Renal pelvis (tissue), 4 donors: ENCODE data around the gene TMEM63A. TPM values are rescaled to one million over a fixed set of nuclear protein-coding genes. Genes with fewer than 3 reads are reported as not detected.

Experiments
- DNase-seq: peaks from one replicate; pipeline ENCODE4 v3.0.0-alpha.2; 2013
- polyA plus RNA-seq, 3 donors: library from polyadenylated mRNA; unstranded; fragments of 120-200 nt; gene quantifications; one replicate each; pipeline ENCODE4 v1.2.1, GENCODE V29; 2013; ENCODE audit not compliant: insufficient read length in 3 of 3

TMEM63A gene
- polyA plus RNA-seq, 3 donors, result 45.3 to 96.1 (median 89.7) TPM

DNA sequence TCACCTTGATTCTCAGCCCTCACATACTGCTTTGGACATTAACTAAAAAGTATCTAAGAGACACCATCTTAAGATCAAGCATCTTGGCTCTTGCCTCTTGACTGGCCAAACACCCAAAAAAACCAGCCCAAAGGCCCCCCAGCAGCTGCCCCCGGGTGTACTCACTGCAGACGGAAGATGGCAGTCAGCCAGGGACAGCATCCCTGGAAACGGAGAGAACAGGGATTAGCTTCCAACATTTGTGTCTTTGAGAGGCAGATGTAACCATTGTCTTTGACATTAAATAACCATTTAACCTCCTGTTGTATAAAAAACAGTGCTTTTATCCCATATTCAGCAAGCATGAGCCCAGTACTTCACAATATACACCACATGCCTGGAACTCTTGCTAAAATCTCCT, 11.3 kb downstream of the TMEM63A start:
- DNase-seq, result no peak

DNA sequence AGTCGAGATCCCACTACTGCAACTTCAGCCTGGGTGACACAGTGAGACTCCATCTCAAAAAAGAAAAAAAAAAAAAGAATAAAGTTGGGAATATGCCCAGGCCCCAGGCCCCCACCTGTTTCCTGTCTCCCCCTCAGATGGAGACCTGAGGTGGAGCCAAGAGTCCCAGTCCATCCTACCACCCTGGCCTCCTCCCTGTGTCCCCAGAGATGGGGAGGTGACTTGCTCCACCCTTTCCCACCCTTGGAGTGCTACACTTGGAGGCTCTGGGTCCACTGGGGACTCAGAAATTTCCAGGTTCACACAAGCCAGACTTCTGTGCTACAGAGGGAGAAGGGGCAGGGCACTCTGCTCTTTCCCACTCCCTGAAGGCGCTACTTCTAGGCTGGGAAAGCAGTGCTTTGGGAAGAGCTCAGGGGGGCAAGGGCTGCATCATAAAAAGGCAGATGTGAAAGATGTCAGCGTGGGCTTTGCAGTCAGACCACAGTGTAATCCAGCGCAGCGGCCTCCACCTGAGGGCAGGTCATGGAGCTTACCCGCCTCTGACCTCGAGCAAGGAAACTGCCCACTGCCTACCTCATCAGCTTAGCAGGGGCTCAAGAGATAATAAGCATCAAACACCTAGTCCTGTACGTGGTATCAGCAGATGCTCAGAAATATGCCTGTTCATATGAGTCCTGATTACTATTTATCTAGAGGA, 13.4 kb downstream of the TMEM63A start:
- no peak for DNase-seq

DNA sequence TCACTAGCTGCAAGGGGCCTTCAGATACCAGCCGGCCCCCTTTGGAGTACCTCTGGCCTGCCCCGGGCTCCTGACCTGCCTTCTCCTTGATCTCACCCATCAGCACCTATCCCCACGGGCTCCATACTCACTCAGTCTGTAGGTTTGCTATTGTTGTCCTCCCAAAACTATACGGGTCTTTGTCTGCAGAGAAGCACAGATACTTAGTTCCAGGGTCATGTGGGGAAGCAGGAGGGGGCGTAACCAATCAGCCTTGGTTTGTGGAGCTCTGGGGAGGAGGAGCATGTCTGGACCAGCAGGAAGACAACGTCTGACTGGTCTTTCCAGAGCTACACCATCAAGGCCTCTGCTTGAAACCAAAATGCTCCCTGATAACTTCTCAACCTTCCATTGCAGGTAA, 15.2 kb downstream of the TMEM63A start:
- no peak for DNase-seq

DNA sequence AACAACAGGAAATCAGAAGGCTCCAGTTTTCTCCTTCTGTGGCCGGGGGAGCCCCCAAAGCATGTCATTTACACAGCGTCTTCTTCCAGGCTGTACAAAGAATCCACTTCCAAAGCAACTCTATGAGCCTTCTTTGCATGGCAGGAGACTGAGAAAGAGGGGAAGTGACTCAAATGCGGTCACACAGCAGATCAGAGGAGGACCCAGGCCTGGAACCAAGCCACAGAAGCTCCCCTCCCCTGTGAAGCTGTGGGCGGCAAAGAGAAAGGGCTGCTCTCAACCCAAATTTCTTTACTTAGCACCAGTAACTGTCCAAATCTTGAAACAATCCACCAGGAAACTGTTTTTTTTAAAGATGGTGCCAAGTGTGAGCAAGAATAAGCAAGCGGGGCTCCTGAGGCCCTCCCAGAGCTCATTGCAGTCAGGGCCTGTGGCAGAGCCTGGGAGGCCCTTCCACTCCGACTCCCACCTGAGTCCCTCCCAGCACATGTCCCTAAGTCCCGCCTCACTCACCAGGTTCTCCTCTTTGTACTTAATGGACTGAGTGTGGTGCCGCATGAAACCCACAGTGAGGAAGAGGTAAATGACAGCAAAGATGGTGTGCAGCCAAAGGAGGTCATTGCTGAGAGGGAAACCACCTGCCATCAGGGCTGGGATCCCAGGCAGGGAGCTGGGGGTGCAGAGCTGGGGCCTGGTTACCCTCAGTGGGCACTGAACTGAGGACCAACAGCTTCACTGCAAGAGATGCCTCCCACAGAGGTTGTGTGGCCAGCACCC, 15.9 kb downstream of the TMEM63A start:
- DNase-seq, result no peak

DNA sequence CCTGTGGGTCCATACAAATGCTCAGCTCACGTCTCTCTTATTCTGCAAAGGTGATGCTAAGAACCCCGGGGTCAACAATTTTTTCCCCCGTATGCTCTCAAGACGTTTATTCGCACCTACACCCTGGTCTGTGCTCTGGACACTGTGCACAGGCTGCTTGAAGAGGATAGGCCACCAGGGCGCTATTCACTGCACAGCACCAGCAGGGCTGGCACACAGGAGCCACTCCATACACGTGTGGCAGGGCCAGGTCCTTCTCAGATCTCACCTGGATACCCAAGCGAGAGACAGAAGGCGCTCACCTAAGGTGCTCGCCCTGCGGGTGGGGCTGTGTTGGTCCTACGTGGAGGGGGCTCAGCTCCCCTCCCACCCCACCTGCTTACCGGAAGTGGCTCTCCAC, 16.7 kb downstream of the TMEM63A start:
- DNase-seq, result no peak

DNA sequence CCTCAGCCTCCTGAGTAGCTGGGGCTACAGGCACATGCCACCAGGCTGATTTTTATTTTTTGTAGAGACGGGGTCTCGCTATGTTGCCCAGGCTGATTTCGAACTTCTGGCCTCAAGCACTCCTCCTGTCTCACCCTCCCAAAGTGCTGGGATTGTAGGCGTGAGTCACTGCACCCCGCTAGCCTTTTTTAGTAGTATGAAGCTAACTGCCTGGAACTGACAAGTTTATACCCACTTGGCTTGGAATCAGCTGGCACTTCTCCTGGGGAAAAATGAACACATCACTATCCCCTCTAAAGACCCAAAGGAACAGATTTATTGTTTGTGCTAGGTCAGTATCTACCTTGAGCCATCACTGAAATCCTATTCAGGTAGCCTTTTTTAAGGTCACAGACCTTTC, 19.0 kb downstream of the TMEM63A start:
- no peak for DNase-seq

DNA sequence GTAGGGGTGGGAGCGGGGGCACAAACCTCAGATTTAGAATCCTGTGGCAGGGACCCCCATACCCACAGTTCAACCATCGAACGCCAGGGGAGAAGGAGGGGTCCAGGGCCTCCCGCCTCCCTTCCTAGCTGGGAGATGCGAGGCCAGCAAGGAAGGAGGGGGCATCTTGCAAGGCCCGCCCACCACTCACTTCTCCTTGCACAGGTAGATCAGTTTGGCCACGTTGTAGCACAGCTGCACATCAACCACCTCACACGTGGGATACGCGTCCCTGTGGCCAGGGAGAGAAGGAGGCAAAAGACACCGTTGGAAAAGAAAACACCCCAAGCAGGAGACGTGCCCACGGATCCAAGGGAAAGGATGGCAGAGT, 19.6 kb downstream of the TMEM63A start:
- no peak for DNase-seq

DNA sequence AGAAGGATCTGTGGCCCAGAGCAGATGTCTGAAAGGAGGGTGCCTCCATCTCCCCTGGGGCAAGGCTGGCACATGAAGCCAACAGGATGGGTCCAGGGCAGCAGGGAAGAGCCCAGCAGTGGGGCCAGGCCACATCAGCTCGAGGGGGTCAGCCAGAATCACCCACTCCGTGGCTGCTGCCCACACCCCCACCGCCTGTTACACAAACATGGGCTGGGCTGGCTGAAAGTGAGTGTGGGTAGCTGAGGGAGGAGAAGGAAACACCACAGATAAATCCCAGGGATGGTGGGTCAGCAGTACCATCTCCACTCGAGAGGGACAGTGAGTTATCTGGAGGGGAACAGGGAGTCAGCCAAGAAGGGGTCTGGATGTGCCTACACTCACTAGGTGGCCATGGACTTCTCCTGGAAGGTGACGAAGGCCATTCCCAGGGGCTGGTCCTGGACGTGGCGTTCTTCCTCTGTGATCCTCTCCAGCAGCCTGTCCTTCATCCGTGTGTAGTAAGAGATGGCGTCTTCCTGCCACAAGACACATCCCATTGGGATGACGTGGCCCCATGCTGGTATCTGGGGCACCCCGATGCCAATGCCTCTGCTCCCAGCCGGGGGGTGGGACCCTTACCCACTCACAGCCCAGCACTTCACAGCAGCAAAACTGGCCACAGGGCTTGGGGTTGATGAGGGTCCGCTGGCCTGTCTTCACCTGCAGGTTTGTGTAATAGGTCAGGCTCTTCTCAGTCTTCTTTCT, 20.2 kb downstream of the TMEM63A start:
- DNase-seq, result no peak

DNA sequence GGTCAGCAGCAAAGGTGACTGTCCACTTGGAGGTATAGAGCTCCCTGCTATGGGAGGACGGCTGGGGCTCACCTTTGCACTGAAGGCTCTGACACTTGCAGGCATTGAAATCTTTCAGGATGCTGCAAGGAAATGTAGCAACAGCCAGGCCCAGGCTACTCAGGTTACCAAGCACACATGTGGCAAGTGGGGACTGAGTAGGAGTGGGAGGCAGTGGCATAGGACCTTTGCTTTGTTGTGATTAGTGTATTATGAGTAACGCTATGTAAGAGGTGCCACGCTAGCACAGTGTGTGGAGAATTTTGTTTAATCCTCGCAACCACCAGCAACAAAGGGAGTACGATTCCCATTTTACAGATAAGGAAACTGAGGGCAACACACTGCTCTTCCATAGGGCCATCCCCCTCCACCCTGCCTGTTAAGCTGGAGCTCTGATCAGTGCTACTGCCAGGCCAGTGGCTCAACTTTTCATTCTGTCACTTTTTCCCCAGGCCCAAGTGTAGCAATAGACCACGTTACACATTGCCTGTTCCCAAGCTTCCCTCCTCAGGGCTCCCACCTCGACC, 21.2 kb downstream of the TMEM63A start:
- no peak for DNase-seq

DNA sequence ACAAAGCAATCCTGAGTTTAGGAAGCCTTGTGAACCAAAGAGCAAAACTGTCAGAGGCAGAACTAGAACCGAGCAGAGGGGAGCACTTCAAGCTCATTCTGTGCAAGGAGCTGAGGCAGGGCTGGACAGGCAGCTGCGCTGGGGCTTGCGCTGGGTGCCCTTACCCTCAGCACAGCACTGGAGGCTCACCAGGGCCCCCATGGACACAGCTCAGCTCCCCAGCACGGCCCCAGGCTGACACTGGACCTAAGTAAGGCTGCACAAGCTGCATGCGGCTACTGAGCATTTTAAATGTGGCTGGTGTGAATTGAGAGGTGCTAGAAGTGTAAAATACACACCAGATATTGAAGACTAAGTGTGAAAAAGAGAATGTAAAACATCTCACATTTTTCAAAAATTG, 22.1 kb downstream of the TMEM63A start:
- DNase-seq, result no peak

DNA sequence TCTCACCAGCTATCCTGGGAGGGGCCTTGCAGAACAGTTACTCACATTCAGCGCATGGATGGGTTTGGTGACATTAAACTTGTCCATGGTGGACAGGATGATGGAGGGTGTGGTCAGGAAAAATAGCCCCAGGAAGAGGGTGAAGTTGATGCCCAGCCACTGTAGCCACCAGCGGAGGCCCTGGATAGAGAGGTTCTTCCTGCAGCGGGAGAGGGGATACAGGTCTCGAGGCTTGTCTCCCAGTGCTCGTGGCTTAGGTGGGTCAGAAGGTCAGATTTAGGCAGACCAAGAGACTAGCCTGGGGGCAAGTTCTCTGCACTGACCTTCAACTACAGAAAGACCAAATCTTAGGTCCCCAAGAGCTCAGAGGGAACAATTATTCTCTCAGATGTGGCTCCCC, 23.0 kb downstream of the TMEM63A start:
- no peak for DNase-seq

DNA sequence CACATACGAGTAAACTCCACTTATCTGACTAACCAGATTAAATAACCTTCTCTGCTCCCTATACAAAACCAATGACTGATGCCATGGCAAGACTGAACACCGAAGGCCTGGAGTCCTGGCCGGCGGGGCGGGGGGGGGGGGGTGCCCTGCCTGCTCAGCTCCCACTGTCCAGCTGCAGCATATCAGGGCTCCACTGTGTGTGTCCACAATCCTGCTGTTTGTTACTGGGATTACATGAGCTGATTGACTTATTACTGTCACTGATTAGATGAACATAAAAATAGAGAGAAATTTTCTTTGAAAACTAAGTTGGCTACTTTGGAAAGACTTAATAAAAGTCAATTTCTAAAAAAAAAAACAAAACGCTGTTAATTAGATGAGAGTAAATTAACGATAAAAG, 24.9 kb downstream of the TMEM63A start:
- no peak for DNase-seq

DNA sequence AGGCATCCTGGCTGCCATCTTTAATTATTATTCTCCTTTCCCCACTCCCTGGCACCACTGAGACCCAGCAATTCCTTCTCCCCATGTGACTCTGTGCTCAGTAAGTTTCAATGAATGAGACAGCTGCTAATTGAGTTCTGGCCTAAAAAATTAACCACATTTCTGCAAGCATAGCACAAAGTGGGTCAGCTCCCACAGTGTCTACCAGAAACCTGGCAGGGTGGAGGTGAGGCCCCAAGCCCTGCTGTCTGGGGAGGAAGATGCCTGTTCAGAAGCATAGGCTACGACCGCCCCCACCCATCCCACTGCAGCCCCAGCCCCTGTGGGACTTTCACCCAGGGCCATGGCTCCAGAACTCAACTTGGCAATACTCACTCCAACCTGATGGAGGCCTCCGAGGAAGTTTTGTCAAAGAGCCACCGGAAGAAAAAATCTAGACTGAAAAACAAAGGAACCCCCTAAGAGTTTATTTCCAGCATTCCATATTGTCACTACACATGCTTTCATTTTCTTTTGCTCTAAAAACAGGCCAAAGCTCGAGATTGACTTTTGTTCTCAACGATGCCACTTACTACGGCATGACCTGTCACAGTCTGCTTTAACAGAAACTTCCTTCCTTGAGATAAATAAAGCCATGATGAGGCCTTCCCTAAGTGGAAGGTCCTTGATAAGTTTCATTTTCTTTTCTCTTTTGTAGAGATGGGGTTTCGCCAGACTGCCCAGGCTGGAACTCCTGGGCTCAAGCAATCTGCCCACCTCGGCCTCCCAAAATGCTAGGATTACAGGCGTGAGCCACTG, 26.5 kb downstream of the TMEM63A start:
- no peak for DNase-seq

DNA sequence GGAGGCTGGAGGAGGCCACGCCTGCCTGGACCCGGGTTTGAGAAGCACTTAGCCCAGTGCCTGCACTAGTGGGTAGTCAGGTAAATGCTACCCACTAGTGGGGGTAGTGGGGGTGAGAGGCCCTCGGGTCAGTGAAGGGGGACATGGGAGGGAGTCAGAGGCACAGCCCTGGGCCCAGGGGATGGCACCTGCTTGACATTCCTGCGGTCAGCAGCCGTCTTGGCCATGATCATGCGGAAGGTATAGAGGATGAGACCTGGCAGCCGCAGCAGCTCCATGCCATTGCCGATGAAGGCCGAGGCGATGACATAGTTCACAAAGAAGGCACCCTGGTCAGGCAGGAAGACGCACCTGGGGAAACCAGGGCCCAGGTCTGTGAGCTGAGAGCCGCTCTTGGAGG, 28.7 kb downstream of the TMEM63A start:
- no peak for DNase-seq

DNA sequence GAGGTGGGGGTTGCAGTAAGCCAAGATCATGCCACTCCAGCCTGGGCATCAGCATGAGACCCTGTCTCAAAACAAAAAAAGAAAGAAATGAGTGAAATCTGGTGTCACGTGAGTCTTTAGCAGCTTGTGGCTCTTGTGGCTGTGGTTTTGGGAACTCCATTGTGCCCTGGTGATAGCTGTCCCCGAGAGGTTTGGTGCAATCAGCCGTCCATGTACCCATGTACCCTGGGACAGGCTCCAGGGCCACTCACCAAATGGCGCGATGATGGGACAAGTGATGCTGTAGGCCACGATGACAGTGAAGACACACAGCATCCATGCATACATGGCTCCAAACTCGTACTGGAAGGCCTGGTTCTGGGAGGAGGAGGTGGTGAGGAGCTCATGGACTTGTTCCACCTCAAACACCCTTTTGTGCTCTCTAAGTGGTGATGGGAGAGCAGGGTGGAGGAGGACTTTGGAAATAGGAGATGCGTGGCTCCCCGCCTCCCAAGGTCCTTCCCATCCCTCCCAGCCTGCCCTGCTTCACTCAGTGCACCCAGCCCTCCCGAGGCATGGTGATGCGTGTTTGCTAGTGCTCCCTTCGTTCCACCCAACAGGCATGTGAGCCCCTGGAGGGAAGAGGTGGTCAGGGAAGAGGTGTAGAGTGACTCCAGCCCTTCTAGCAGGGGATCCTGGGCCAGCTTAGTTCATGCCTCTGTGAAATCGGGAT, 29.6 kb downstream of the TMEM63A start:
- no peak for DNase-seq

DNA sequence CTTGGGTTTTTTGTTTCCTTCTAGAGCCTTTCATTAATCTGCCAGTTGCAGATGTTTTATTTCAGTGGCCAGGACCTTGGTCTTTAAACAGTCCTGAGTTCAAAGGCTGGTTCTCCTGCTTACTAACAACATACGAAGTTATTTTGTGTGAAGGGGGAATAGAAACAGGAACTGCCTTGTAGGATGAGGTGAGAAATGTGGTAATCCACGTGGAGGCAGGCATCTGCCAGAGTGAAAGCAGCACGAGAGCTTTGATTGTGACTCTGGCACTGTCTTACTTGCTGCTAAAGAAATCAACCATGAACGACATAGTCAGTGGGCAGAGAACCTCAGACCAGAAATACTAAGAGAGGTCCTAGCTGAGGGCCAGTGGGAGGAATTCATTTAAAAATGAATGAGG, 30.4 kb downstream of the TMEM63A start:
- peak; percentile 60 for DNase-seq

DNA sequence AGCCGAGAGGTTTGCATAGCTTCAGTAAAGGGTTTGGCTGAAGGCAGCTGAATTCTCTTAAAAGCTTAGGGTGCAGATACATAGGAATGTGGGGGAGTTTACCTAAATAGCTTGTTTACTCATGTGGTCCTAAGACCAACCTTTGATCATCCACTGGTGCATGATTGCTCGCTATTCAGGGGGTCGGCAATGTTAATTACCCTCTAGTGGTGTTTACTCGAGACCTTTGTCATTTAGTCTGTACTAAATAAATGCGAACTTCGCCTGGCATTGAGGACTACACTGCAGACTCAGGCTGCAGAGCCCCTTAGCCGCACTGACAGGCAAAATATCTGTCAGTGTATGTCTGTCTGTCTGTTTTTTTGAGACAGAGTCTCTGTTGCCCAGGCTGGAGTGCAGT, 31.8 kb downstream of the TMEM63A start:
- DNase-seq, result no peak

DNA sequence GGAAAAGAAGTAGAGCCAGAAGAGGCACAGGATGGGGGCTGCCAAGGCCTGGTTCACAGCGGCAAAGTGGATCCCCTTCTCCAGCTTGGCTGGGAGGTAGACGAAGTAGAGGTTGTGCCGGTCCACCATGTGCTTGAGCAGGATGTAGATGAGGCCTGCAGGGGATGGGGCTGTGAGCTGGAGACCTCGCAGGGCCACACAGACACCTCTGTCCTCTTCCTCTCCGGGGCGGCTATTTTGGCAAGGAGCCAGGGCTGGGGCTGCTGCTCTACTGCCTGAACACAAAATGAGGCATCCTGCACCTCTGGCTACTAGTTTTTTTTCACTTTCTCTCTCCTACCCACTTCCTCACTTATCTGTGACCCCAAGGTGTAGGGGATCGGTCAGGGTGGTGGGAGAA, 32.3 kb downstream of the TMEM63A start:
- no peak for DNase-seq

DNA sequence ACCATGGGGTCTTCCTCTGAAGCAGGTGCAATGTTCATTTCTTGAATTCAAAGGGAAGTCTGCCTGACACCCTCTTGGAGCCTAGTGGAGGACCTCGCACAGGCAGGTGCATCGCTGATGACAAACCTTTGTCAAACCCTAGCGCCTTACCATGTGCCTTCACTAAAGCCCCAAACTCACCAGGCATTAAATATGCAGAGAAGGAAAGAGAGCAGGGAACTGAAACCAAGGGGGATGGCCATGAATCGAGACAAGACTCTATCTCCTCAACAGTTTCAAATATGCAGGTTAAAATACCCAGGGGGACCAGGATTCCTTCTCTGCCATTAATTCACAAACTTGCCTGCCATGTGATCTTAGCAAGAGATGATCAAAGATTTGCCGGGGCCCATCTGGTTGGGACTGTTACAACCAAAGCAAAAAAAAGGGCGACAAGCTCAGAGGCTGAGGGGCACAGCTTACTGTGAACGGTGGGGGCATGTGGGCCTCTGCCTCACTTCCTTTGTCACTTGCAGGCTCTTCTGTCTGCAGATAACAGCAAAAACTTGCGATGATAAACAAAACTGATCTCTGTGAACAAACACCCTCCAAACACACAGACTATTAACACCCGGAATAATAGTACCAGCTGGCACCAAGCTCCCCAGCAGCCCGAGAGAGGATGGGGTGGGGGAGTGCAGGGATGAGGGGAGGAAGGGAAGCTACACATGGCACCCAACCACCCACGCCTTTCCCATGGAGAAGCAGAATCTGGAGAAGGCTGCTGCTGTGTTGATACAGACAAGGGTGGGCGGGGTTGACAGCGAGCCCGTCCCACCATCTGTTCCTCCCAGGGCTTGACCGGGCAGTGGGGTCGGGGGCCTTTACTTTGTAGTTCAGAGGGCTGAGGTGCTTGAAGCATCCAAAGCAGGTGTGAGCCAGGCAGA, 33.9 kb downstream of the TMEM63A start:
- DNase-seq, result peak; percentile 30

DNA sequence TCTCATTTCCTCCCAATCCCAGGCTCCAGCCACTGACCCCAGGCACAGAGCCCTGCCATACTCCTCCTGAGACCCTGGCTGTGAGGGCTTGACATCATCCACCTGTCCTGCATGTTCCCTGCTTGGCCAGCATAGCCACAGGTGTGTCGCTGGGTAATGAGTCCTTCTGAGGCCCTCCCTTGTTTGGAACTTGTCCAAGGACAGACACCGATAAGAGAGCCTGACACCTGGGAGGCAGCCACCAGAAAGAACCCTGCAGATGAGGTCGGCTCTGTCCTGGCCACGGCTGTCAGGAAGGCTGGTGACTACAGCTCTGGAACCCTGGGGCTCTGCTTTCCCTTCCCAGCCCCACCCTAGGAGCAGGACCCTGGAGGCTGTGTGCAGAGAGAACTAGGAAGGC, 34.6 kb downstream of the TMEM63A start:
- no peak for DNase-seq
